HepG2 (cell line): ENCODE results near the gene SLC2A8. TPM values are rescaled to one million over a fixed set of nuclear protein-coding genes. Genes with fewer than 3 reads are reported as not detected.

ENCODE experiments used
- ARID3A ChIP-seq: IDR thresholded peaks from 2 replicates; pipeline ENCODE4 v1.6.1; 2012; ENCODE audit warnings: low read depth, low read length, improper control_type of control experiment
- CBFB ChIP-seq: sonication (generic); formaldehyde crosslinking; IDR thresholded peaks from 2 replicates; pipeline ENCODE4 v1.4.0; 2020; ENCODE audit warnings: missing genetic modification reagents
- CEBPZ ChIP-seq: IDR thresholded peaks from 2 replicates; pipeline ENCODE4 v1.6.1; 2012; ENCODE audit warnings: low read length, improper control_type of control experiment
- HBP1 ChIP-seq: IDR thresholded peaks from 2 replicates; pipeline ENCODE4 v1.6.1; 2016; ENCODE audit warnings: low read depth, control low read depth
- HMG20A ChIP-seq: IDR thresholded peaks from 2 replicates; pipeline ENCODE4 v1.6.1; 2016; ENCODE audit warnings: borderline replicate concordance
- HMGA1 ChIP-seq: sonication (generic); formaldehyde crosslinking; conservative IDR thresholded peaks from 2 replicates; pipeline ENCODE4 v1.4.0; 2020; ENCODE audit warnings: missing genetic modification reagents
- MAX ChIP-seq: IDR thresholded peaks from 2 replicates; pipeline ENCODE4 v1.6.1; 2012; ENCODE audit warnings: inconsistent platforms
- MEF2D ChIP-seq: sonication (generic); formaldehyde crosslinking; IDR thresholded peaks from 2 replicates; pipeline ENCODE4 v1.5.1; 2020; ENCODE audit warnings: mild to moderate bottlenecking, missing genetic modification reagents
- SIN3A ChIP-seq: IDR thresholded peaks from 2 replicates; pipeline ENCODE4 v1.6.1; 2011; ENCODE audit warnings: low read depth, mild to moderate bottlenecking, control low read depth, low read length, borderline replicate concordance
- STAG1 ChIP-seq: sonication (generic); formaldehyde crosslinking; IDR thresholded peaks from 2 replicates; pipeline ENCODE4 v1.4.0; 2020; ENCODE audit warnings: missing genetic modification reagents
- TBP ChIP-seq: sonication (generic); formaldehyde crosslinking; IDR thresholded peaks from 2 replicates; pipeline ENCODE4 v1.5.0; 2020; ENCODE audit warnings: missing genetic modification reagents
- ZBTB3 ChIP-seq: sonication (generic); formaldehyde crosslinking; IDR thresholded peaks from 2 replicates; pipeline ENCODE4 v1.4.0; 2020; ENCODE audit warnings: low read depth, mild to moderate bottlenecking, moderate library complexity, missing genetic modification reagents, borderline replicate concordance
- ZNF263 ChIP-seq: sonication (generic); formaldehyde crosslinking; IDR thresholded peaks from 2 replicates; pipeline ENCODE4 v1.4.0; 2020; ENCODE audit warnings: missing genetic modification reagents
- ZXDC ChIP-seq: sonication (generic); formaldehyde crosslinking; IDR thresholded peaks from 2 replicates; pipeline ENCODE4 v1.5.0; 2020; ENCODE audit warnings: mild to moderate bottlenecking, missing genetic modification reagents
- polyA plus RNA-seq, 8 experiments: library from polyadenylated mRNA; depleted of rRNA in 3 of 8; stranded (reverse) in 7 of 8; unstranded in 1 of 8; fragments of >200 nt; fragmentation: Illumina TruSeq in 4 of 8; extraction: Trizol in 4 of 8; gene quantifications; 2 replicates each; pipeline versions ENCODE4 v1.2.1 to v1.2.3, GENCODE V29; 2011 to 2016; ENCODE audit warnings: low read depth in 4 of 8, missing spikeins in 1 of 8, mixed read lengths in 1 of 8; ENCODE audit not compliant: insufficient read depth in 1 of 8
- total RNA-seq, 5 experiments: library from RNA; depleted of rRNA; stranded (reverse); fragments of >200 nt; fragmentation: Illumina TruSeq; extraction: Trizol; gene quantifications; 2 replicates each; pipeline ENCODE4 v1.2.3, GENCODE V29; 2016; ENCODE audit warnings: low read depth in 1 of 5
- TF ChIP-seq, protein P1 (sequence below): sonication (generic); formaldehyde crosslinking; IDR thresholded peaks from 2 replicates; pipeline ENCODE4 v1.5.0; 2020; ENCODE audit warnings: mild to moderate bottlenecking, missing genetic modification reagents, moderate library complexity
- TF ChIP-seq, protein P2 (sequence below): sonication (generic); formaldehyde crosslinking; IDR thresholded peaks from 2 replicates; pipeline ENCODE4 v1.8.1; 2022; ENCODE audit warnings: mild to moderate bottlenecking, missing genetic modification reagents

The SLC2A8 gene
- total and polyA plus RNA-seq, 2 of the 13 experiments (the other 11 are each of a cell fraction or from before 2014, with no cell fraction given), result 22.6 to 48.6 TPM

DNA sequence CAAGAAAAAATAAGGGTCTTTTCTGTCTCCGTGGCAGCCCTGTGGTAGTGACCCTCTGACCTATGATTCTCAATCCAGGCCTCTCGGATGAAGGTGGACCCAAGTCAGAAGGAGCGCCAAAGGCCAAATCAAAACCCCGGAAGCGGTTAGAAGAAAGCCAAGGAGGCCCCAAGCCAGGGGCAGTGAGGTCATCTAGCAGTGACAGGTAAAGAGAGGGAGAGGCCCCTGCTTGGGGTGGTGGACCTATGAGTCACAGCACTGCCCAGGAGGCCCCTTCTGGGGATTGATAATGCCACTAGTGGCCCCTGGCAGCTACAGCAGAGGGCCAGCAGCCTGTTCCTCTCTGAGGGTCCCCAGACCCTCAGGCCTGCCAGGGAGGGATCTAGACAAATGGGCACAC is 6.4 kb upstream of the SLC2A8 start (continued):
- TF ChIP-seq CEBPZ (no peak), ARID3A (no peak), ZXDC (CRISPR knock-in tag) (no peak), ZBTB3 (CRISPR knock-in tag) (peak; percentile 34; the same call in 1 of the 2 replicates), TBP (CRISPR knock-in tag) (no peak), MAX (peak; percentile 64; the same call in 1 of the 2 replicates), MEF2D (peak; percentile 67; the same call in 1 of the 2 replicates), HBP1 (CRISPR knock-in tag) (peak; percentile 79; the same call in 1 of the 2 replicates), SIN3A (peak; percentile 70; the same call in 1 of the 2 replicates), HMG20A (peak; percentile 97), HMGA1 (CRISPR knock-in tag) (no peak), CBFB (CRISPR knock-in tag) (peak; percentile 79; the same call in 1 of the 2 replicates), STAG1 (CRISPR knock-in tag) (no peak), ZNF263 (CRISPR knock-in tag) (no peak)
- TF ChIP-seq, protein P1, sequence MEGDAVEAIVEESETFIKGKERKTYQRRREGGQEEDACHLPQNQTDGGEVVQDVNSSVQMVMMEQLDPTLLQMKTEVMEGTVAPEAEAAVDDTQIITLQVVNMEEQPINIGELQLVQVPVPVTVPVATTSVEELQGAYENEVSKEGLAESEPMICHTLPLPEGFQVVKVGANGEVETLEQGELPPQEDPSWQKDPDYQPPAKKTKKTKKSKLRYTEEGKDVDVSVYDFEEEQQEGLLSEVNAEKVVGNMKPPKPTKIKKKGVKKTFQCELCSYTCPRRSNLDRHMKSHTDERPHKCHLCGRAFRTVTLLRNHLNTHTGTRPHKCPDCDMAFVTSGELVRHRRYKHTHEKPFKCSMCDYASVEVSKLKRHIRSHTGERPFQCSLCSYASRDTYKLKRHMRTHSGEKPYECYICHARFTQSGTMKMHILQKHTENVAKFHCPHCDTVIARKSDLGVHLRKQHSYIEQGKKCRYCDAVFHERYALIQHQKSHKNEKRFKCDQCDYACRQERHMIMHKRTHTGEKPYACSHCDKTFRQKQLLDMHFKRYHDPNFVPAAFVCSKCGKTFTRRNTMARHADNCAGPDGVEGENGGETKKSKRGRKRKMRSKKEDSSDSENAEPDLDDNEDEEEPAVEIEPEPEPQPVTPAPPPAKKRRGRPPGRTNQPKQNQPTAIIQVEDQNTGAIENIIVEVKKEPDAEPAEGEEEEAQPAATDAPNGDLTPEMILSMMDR (CRISPR knock-in tag), result peak; percentile 33
- TF ChIP-seq, protein P2, sequence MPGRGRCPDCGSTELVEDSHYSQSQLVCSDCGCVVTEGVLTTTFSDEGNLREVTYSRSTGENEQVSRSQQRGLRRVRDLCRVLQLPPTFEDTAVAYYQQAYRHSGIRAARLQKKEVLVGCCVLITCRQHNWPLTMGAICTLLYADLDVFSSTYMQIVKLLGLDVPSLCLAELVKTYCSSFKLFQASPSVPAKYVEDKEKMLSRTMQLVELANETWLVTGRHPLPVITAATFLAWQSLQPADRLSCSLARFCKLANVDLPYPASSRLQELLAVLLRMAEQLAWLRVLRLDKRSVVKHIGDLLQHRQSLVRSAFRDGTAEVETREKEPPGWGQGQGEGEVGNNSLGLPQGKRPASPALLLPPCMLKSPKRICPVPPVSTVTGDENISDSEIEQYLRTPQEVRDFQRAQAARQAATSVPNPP, result no peak
